Activated CD4-positive, alpha-beta T cell treated with anti-CD3 and anti-CD28 coated beads, Interleukin-2, amount 10 ng/mL, durations not matched to agents 24 days and 14 days (primary cell): Measurements from ENCODE around the gene CDR2. TPM values are rescaled to one million over a fixed set of nuclear protein-coding genes. Genes with fewer than 3 reads are reported as not detected.

Experiments used
- total RNA-seq: library from RNA; stranded (reverse); gene quantifications from 2 replicates; pipeline ENCODE4 v1.2.3, GENCODE V29; 2022

CDR2 gene
- total RNA-seq, 1 donor from 2014 or later: 38.2 TPM

Other genes starting within 250 kb of the CDR2 start
- gene SDR42E2, start 212.1 kb downstream of the CDR2 start, total RNA-seq: 0.07 TPM in 1 of 2 replicates, not detected in the other
- gene EEF2K, start 168.3 kb downstream of the CDR2 start, total RNA-seq: 30.5 and 33.9 TPM in 2 replicates
- 102 and 111 TPM in 2 replicates for gene POLR3E, start 77.2 kb downstream of the CDR2 start, total RNA-seq
- gene NPIPB5, start 136.3 kb upstream of the CDR2 start, total RNA-seq: 318 and 346 TPM in 2 replicates